GM21529 (cell line): ENCODE results near the gene CA12.
"Not testable (repeated sequence)": the region's sequence is repeated elsewhere in the genome, so short reads cannot be mapped to it uniquely, and the experiment has no call there.

Experiments
- ATAC-seq: cut with Tn5 transposase; IDR thresholded peaks from one replicate; pipeline ENCODE4 v1.9.1; 2021; ENCODE audit not compliant: unreplicated experiment

The CA12 gene

GRCh38 chr15:63381301-63382204 lies at the start of gene CA12:
Gene CA12, minus strand, starts transcription at chr15:63381846. Its CDS starts 126 bp downstream, at chr15:63381720.
- no peak for ATAC-seq

GRCh38 chr15:63430766-63431451 lies 49.3 kb upstream of the CA12 start:
- ATAC-seq = no peak

GRCh38 chr15:63426552-63426951 lies 44.9 kb upstream of the CA12 start:
- ATAC-seq = no peak

GRCh38 chr15:63425426-63425985 lies 43.9 kb upstream of the CA12 start:
- ATAC-seq = no peak

- no peak for ATAC-seq
Observed at GRCh38 chr15:63422891-63423590, 41.4 kb upstream of the CA12 start.

- ATAC-seq = no peak
Observed at GRCh38 chr15:63421433-63421832, 39.8 kb upstream of the CA12 start.

GRCh38 chr15:63420333-63420747 lies 38.7 kb upstream of the CA12 start:
- ATAC-seq = no peak

- ATAC-seq = no peak
Observed at GRCh38 chr15:63418811-63419210, 37.2 kb upstream of the CA12 start.

GRCh38 chr15:63417721-63418120 lies 36.1 kb upstream of the CA12 start:
- ATAC-seq = no peak

GRCh38 chr15:63417274-63417673 lies 35.6 kb upstream of the CA12 start:
- not testable (repeated sequence) for ATAC-seq

- ATAC-seq = no peak
Observed at GRCh38 chr15:63414474-63415120, 33.0 kb upstream of the CA12 start.

- ATAC-seq = no peak
Observed at GRCh38 chr15:63412551-63412950, 30.9 kb upstream of the CA12 start.

GRCh38 chr15:63411866-63412265 lies 30.2 kb upstream of the CA12 start:
- no peak for ATAC-seq

GRCh38 chr15:63409179-63409578 lies 27.5 kb upstream of the CA12 start:
- no peak for ATAC-seq

GRCh38 chr15:63408524-63408923 lies 26.9 kb upstream of the CA12 start:
- no peak for ATAC-seq

GRCh38 chr15:63407612-63408011 lies 26.0 kb upstream of the CA12 start:
- no peak for ATAC-seq

GRCh38 chr15:63405683-63406390 lies 24.2 kb upstream of the CA12 start:
- ATAC-seq = no peak

- no peak for ATAC-seq
Observed at GRCh38 chr15:63405159-63405558, 23.5 kb upstream of the CA12 start.

- no peak for ATAC-seq
Observed at GRCh38 chr15:63403254-63403945, 21.8 kb upstream of the CA12 start.
